ENCODE results near the gene KREMEN1.

GRCh38 chr22:29082826-29083545, 10.2 kb downstream of the KREMEN1 start:
- TF ChIP-seq CTCF (IDR thresholded peaks at IDR 0.05 in 4 of 5, conservative IDR thresholded peaks at IDR 0.05 in 1 of 5): no peak
- TF ChIP-seq POLR2A (IDR thresholded peaks at IDR 0.05): no peak
